SH-SY5Y (cell line): ENCODE results near the gene LPO.

Source experiments
- GATA2 ChIP-seq: IDR thresholded peaks from 2 replicates; pipeline ENCODE4 v1.6.1; 2011; ENCODE audit warnings: mild to moderate bottlenecking, low read depth, low read length
- GATA3 ChIP-seq: IDR thresholded peaks from 2 replicates; pipeline ENCODE4 v1.6.1; 2011; ENCODE audit warnings: low read depth, mild to moderate bottlenecking, low read length, moderate library complexity

DNA sequence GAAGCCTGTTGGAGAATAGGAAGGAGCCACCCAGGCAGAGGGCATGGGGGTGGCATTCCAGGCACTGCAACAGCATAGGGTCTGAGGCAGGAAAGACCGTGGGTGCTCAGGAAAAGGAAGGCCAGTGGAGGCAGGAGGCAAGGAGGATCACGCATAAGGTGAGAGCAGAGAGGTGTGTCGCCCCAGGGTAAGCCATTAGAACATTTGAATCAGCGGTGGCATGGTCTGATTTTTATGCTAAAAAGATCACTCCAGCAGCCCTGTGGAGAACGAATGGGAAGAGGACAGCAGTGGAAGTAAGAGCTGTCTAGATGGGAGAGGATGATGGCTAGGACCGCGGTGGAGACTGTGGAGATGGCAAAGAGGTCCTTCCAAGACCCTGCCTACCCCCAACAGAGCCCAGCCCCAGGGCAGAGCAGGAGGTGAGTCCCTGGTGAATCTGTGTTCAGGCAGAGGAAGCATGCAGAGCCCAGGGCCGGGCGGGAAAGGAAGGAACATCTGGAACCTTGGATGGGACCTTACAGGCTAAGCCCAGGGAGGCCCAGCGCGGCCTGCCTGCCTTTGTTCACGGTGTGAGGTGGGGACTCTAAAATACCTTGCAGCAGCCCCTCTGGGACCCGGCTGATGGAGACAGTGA lies 7.8 kb downstream of the LPO start:
- no peak for TF ChIP-seq GATA2
- TF ChIP-seq GATA3: no peak
